Mucosa of descending colon (tissue), 3 donors: ENCODE measurements around the gene MUC2. TPM values are rescaled to one million over a fixed set of nuclear protein-coding genes. Genes with fewer than 3 reads are reported as not detected.

Experiments used
- ATAC-seq: fragments of 200-7000 bp; cut with Tn5 transposase; one replicate; pipeline ENCODE4 v1.9.1; 2020; ENCODE audit warnings: mild to moderate bottlenecking, moderate library complexity
- DNase-seq, 3 donors: peaks; one replicate each; pipeline ENCODE4 v3.0.0-alpha.2; 2020
- H3K36me3 ChIP-seq: fragments of 200-600 bp; one replicate; pipeline ENCODE4 v1.8.0; 2021; ENCODE audit warnings: low read depth, mild to moderate bottlenecking
- H3K4me1 ChIP-seq: fragments of 200-600 bp; one replicate; pipeline ENCODE4 v1.8.0; 2021; ENCODE audit warnings: low read depth, mild to moderate bottlenecking
- H3K4me3 ChIP-seq: fragments of 200-600 bp; one replicate; pipeline ENCODE4 v1.8.0; 2021; ENCODE audit warnings: mild to moderate bottlenecking
- H3K9me3 ChIP-seq: fragments of 200-600 bp; one replicate; pipeline ENCODE4 v1.8.0; 2021; ENCODE audit warnings: mild to moderate bottlenecking
- intact Hi-C, 2 donors: fragments of 100-400 bp; cut with DNase I in 1 of 2; cut with micrococcal nuclease in 1 of 2; formaldehyde crosslinking; loops; one replicate each; pipeline versions ENCODE4 v1.11.0 to v1.11.1; 2022; cut with DNase I, micrococcal nuclease
- total RNA-seq, 3 donors: library from RNA; stranded (reverse); fragmentation: NEBNext Ultra II Directional in 2 of 3; extraction: Animal tissue kit (Norgen Biotek cat#: 25700) in 2 of 3; gene quantifications; one replicate each; pipeline versions ENCODE4 v1.2.1 to v1.2.4, GENCODE V29; 2021 to 2023
- TF ChIP-seq, protein P1 (sequence below): fragments of 200-600 bp; IDR thresholded peaks from one replicate; pipeline ENCODE4 v1.8.0; 2022; ENCODE audit warnings: antibody characterized with exemption, mild to moderate bottlenecking
- donor health status: DM: no; HTN: no; CAD: no; lungs with moderate emphysema.
- donor health status: DM: no; HTN: no; CAD: no.
- donor health status: DM: no; HTN: yes; CAD: no.

Gene MUC2
- total RNA-seq, 3 donors from 2014 or later: 379 to 1,246 (median 1,109) TPM

DNA sequence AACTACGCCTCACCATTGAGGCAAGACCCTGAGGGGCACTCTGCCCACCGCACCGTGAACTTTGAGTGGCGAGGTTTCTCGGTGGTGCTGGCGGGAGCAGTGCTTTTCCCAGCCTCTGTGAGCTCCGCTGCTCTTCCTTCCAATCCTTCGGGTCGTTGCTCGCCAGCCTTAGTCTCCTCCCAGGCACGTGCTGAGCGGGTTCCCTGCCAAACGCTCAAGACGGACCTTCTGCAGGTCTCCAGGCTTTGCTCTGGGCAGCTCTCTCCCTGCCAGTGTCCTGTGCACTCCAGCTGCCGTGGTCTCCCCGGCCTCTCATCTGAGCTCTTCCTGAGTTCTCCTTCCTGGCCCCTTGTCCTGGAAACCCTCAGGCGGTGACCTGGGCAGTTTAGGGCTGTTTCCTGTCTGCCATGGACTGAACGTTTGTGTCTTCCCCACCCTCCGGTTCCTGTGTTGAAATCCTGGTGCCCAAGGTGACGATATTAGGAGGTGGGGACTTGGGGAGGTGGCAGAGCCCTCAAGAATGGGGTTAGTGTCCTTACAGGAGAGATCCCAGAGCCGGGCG is 27.0 kb upstream of the MUC2 start:
- Histone ChIP-seq H3K4me3 (no peak overlapping the region), H3K36me3 (no peaks in the 10 kb centered on the region), H3K9me3 (no peaks in the 10 kb centered on the region), H3K4me1 (peaks cover 22% of the 10 kb centered on the region)
- ATAC-seq (no peak), DNase-seq (peak in 2 of 3 donors; percentile 21 to 32)
- intact Hi-C loops: no loop called here
- TF ChIP-seq, protein P1, sequence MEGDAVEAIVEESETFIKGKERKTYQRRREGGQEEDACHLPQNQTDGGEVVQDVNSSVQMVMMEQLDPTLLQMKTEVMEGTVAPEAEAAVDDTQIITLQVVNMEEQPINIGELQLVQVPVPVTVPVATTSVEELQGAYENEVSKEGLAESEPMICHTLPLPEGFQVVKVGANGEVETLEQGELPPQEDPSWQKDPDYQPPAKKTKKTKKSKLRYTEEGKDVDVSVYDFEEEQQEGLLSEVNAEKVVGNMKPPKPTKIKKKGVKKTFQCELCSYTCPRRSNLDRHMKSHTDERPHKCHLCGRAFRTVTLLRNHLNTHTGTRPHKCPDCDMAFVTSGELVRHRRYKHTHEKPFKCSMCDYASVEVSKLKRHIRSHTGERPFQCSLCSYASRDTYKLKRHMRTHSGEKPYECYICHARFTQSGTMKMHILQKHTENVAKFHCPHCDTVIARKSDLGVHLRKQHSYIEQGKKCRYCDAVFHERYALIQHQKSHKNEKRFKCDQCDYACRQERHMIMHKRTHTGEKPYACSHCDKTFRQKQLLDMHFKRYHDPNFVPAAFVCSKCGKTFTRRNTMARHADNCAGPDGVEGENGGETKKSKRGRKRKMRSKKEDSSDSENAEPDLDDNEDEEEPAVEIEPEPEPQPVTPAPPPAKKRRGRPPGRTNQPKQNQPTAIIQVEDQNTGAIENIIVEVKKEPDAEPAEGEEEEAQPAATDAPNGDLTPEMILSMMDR: no peak

DNA sequence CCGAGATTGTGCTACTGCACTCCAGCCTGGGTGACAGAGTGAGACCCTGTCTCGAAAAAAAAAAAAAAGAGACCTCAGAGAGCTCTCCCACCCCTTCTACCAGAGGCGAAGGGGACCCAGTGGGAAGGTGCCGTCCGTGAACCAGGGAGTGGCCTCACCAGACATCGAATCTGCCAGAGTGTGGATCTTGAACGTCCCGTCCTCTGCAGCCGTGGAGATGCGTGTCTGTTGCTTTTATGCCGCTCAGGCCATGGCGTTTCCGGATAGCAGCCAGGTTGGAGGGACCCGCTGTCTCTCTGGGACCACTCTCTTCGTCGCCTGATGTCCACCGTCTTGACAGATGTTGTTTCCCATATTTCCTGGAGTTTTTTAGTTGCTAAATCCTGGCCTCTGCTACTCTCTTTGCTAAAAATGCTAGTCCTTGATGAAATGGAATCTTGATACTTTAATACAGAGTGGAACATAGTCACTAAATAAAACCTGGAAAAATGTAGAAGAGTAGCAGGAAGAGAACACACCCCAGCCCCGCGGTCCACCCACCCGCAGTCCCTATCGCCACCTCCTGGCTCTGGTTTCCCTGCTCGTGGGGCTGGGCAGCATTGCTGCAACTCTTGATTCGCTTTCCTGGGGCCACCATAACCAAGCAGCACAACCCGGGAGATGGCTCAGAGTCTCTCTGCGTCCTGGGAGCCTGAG is 26.2 kb upstream of the MUC2 start:
- H3K4me1 ChIP-seq: peaks cover 30% of the 10 kb centered on the region
- no peak overlapping the region for H3K4me3 ChIP-seq
- no peaks in the 10 kb centered on the region for H3K9me3 ChIP-seq
- no peak for ATAC-seq
- intact Hi-C loops: no loop called here
- H3K36me3 ChIP-seq: no peaks in the 10 kb centered on the region
- DNase-seq: peak in 2 of 3 donors; percentile 14 to 43
- TF ChIP-seq, protein P1: no peak

DNA sequence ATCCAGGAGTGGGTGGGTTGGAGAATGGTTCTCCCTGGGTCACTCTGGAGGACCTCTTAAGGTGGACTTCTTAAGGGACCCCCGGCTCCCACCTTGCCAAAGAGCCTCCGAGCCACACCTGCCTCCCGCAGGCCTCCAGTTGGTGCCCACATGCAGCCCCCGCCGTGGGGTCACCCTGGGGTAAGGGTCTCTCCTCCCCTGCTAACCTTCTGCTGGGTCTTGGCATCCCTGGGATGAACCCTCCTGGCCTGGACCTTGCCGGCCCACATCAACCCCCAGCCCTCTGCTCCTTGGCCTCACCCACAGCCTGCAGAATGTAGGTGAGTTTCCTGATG is 25.6 kb upstream of the MUC2 start:
- Histone ChIP-seq H3K36me3 (no peaks in the 10 kb centered on the region), H3K4me1 (peaks cover 35% of the 10 kb centered on the region), H3K9me3 (no peaks in the 10 kb centered on the region), H3K4me3 (no peak overlapping the region)
- no peak for ATAC-seq
- TF ChIP-seq, protein P1: no peak
- DNase-seq: peak in 2 of 3 donors; percentile 29 to 39
- intact Hi-C loops: no loop called here

DNA sequence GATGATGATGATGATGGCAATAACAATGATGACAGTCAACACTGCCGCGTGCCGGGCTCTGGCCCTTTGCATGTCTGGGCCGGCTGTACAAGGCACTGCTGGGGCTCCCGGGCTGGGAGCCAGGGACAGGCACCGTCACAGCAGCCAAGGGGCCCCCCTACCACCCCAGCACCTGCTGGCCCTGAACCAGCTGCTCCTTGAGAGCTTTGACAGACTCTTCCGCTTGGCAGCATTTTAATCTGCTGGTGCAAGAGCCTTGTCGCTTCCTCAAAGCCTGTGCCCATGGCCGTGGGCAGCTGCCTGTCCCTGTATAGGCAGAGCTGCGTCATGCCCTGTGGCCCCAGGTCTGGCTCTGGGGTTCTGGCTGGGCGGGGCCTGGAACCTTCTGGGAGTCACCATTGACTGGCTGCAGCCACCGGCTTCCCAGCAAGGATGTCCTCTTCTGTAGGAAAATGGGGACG is 25.2 kb upstream of the MUC2 start:
- no peak for ATAC-seq

DNA sequence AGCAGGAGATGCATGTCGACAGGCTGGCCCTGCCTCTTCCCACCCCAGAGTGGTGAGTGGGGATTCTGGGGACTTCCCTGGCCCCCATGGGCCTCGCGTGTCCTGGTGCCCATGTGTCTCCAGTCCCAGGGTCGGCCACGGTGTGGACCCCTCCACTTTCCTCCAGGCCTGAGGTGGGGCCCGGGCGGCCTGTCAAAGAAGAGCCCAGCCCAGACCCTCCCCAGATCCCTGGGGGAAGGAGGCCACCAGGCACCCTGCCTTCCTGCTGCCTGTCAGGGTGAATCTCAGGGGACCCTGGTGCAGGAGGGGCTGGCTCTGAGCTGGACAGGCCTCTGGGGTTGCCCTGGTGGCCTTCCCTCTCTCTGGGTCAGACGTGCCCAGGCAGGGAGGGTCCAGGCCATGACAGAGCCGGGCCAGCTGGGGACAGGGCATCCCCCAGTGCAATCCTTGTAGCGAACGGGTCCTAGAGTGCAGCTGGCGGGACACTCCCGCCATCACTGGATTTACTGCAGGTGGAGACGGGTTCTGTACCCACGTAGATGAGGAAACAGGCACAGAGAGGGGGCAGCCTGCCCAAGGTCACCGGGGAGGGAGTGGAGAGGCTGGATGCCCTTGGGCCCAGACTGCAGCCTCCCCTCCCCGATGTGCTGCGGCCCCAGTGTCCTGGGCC is 24.6 kb upstream of the MUC2 start:
- intact Hi-C loops: loop anchor here in 1 of 2 donors (5.0 kb wide), 1 partner anchor 203 kb away; no protein-coding TSS in a partner anchor
- Histone ChIP-seq H3K4me1 (peaks cover 32% of the 10 kb centered on the region), H3K36me3 (no peaks in the 10 kb centered on the region), H3K4me3 (no peak overlapping the region), H3K9me3 (no peaks in the 10 kb centered on the region)
- DNase-seq (peak in 2 of 3 donors; percentile 40 to 48), ATAC-seq (no peak)
- TF ChIP-seq, protein P1: no peak

More for the DNA sequence above, 25.2 kb upstream of the MUC2 start:
- DNase-seq: peak in 2 of 3 donors; percentile 44 to 58
- Histone ChIP-seq H3K9me3 (no peaks in the 10 kb centered on the region), H3K4me1 (peaks cover 36% of the 10 kb centered on the region), H3K4me3 (no peak overlapping the region), H3K36me3 (no peaks in the 10 kb centered on the region)
- intact Hi-C loops: no loop called here
- TF ChIP-seq, protein P1: no peak
